HG03159 (cell line): ENCODE measurements around the gene TNNI2.

ENCODE experiments used
- ATAC-seq: cut with Tn5 transposase; IDR thresholded peaks from one replicate; pipeline ENCODE4 v1.9.1; 2021; ENCODE audit warnings: mild to moderate bottlenecking, moderate library complexity; ENCODE audit not compliant: unreplicated experiment

TNNI2 gene

GRCh38 chr11:1820463-1821325 is 18.1 kb upstream of the TNNI2 start:
- no peak for ATAC-seq

- no peak for ATAC-seq
Measured at GRCh38 chr11:1821562-1821961, 17.2 kb upstream of the TNNI2 start.

GRCh38 chr11:1822648-1823375 is 16.0 kb upstream of the TNNI2 start:
- no peak for ATAC-seq

- no peak for ATAC-seq
Measured at GRCh38 chr11:1823376-1824220, 15.2 kb upstream of the TNNI2 start.

GRCh38 chr11:1824221-1825038 is 14.4 kb upstream of the TNNI2 start:
- ATAC-seq: no peak

GRCh38 chr11:1825039-1825740 is 13.6 kb upstream of the TNNI2 start:
- no peak for ATAC-seq

- ATAC-seq: no peak
Measured at GRCh38 chr11:1825785-1826451, 12.9 kb upstream of the TNNI2 start.

GRCh38 chr11:1826552-1827094 is 12.2 kb upstream of the TNNI2 start:
- no peak for ATAC-seq

- no peak for ATAC-seq
Measured at GRCh38 chr11:1827095-1827813, 11.5 kb upstream of the TNNI2 start.

- no peak for ATAC-seq
Measured at GRCh38 chr11:1827931-1828330, 10.8 kb upstream of the TNNI2 start.

- no peak for ATAC-seq
Measured at GRCh38 chr11:1828542-1828941, 10.2 kb upstream of the TNNI2 start.

- ATAC-seq: no peak
Measured at GRCh38 chr11:1829039-1829820, 9.6 kb upstream of the TNNI2 start.

GRCh38 chr11:1830004-1830321 is 8.8 kb upstream of the TNNI2 start:
- no peak for ATAC-seq

- ATAC-seq: no peak
Measured at GRCh38 chr11:1830322-1831223, 8.2 kb upstream of the TNNI2 start.

GRCh38 chr11:1831338-1832210 is 7.2 kb upstream of the TNNI2 start:
- no peak for ATAC-seq
